K562 (cell line): ENCODE results near the gene SLC9C2. TPM values are rescaled to one million over a fixed set of nuclear protein-coding genes. Genes with fewer than 3 reads are reported as not detected.

Source experiments
- ATF1 ChIP-seq, 2 experiments: fragments of 450-650 bp in 1 of 2; IDR thresholded peaks; 2 replicates each; pipeline ENCODE4 v1.6.1; 2016; ENCODE audit warnings: missing compliant biosample characterization in 1 of 2, missing genetic modification characterization in 1 of 2
- BCOR ChIP-seq: fragments of 450-650 bp; IDR thresholded peaks from 2 replicates; pipeline ENCODE4 v1.6.1; 2016
- BMI1 ChIP-seq: fragments of 150-350 bp; IDR thresholded peaks from 2 replicates; pipeline ENCODE4 v1.6.1; 2014; ENCODE audit warnings: low read length
- E4F1 ChIP-seq: fragments of 250-450 bp; sonication (Bioruptor Pico); IDR thresholded peaks from 2 replicates; pipeline ENCODE4 v1.5.0; 2021; ENCODE audit warnings: mild to moderate bottlenecking, borderline replicate concordance
- EP300 ChIP-seq: IDR thresholded peaks from 2 replicates; pipeline ENCODE4 v1.6.1; 2012; ENCODE audit warnings: low read length, improper control_type of control experiment
- ESRRA ChIP-seq: fragments of 450-650 bp; IDR thresholded peaks from 2 replicates; pipeline ENCODE4 v1.6.1; 2014; ENCODE audit warnings: low read depth, mild to moderate bottlenecking, moderate library complexity, borderline replicate concordance
- GMEB1 ChIP-seq: fragments of 250-450 bp; sonication (Bioruptor Pico); IDR thresholded peaks from 2 replicates; pipeline ENCODE4 v1.4.0; 2020; ENCODE audit warnings: mild to moderate bottlenecking
- GTF2A2 ChIP-seq: IDR thresholded peaks from 2 replicates; pipeline ENCODE4 v1.6.1; 2016; ENCODE audit warnings: mild to moderate bottlenecking, missing genetic modification characterization, missing compliant biosample characterization
- HMGXB4 ChIP-seq: sonication (generic); formaldehyde crosslinking; IDR thresholded peaks from 2 replicates; pipeline ENCODE4 v1.8.1; 2023; ENCODE audit warnings: mild to moderate bottlenecking, missing genetic modification reagents
- MAFK ChIP-seq: IDR thresholded peaks from 2 replicates; pipeline ENCODE4 v1.6.1; 2011; ENCODE audit warnings: low read length, improper control_type of control experiment
- MAX ChIP-seq: sonication (generic); formaldehyde crosslinking; IDR thresholded peaks from 2 replicates; pipeline ENCODE4 v1.9.0; 2022; ENCODE audit warnings: mild to moderate bottlenecking, missing genetic modification reagents
- MXD1 ChIP-seq: fragments of 250-450 bp; sonication (Bioruptor Pico); IDR thresholded peaks from 2 replicates; pipeline ENCODE4 v1.8.0; 2021; ENCODE audit warnings: borderline replicate concordance, mild to moderate bottlenecking, moderate library complexity; ENCODE audit not compliant: poor library complexity, severe bottlenecking
- PHB2 ChIP-seq: fragments of 450-650 bp; IDR thresholded peaks from 2 replicates; pipeline ENCODE4 v1.6.1; 2017; ENCODE audit warnings: low read depth
- POLR3G ChIP-seq: IDR thresholded peaks from 2 replicates; pipeline ENCODE4 v1.6.1; 2011; ENCODE audit not compliant: insufficient read length, insufficient replicate concordance; ENCODE audit errors: extremely low read depth
- RBFOX2 ChIP-seq: fragments of 200-400 bp; formaldehyde crosslinking; IDR thresholded peaks from 2 replicates; pipeline ENCODE4 v1.6.1; 2017; ENCODE audit warnings: low read depth, mild to moderate bottlenecking, low read length, moderate library complexity
- RFX5 ChIP-seq: IDR thresholded peaks from 2 replicates; pipeline ENCODE4 v1.6.1; 2011; ENCODE audit warnings: low read depth, mild to moderate bottlenecking, improper control_type of control experiment, low read length
- SIN3B ChIP-seq: fragments of 450-650 bp; IDR thresholded peaks from 2 replicates; pipeline ENCODE4 v1.6.1; 2017; ENCODE audit warnings: low read depth, mild to moderate bottlenecking, moderate library complexity
- SPI1 ChIP-seq: IDR thresholded peaks from 2 replicates; pipeline ENCODE4 v1.6.1; 2011; ENCODE audit warnings: low read depth, low read length, control low read depth, borderline replicate concordance
- ZEB2 ChIP-seq: fragments of 450-650 bp; IDR thresholded peaks from 2 replicates; pipeline ENCODE4 v1.6.1; 2016
- ZNF134 ChIP-seq: fragments of 250-450 bp; sonication (Bioruptor Pico); conservative IDR thresholded peaks from 2 replicates; pipeline ENCODE4 v1.4.0; 2020
- ZNF217 ChIP-seq: sonication (generic); formaldehyde crosslinking; IDR thresholded peaks from 2 replicates; pipeline ENCODE4 v1.8.0; 2022; ENCODE audit warnings: mild to moderate bottlenecking, missing genetic modification reagents
- polyA plus RNA-seq, 8 experiments: library from polyadenylated mRNA; depleted of rRNA in 4 of 8; stranded (reverse) in 5 of 8; unstranded in 3 of 8; fragments of >200 nt; fragmentation: Nextera tagmentation in 2 of 8; fragmentation: Illumina TruSeq in 1 of 8; extraction: Ambion mirVana in 2 of 8; extraction: Trizol in 1 of 8; gene quantifications; 2 replicates each; pipeline versions ENCODE4 v1.2.1 to v1.2.3, GENCODE V29; 2011 to 2014; ENCODE audit warnings: inconsistent platforms in 1 of 8, missing spikeins in 1 of 8
- total RNA-seq, 7 experiments: library from RNA; depleted of rRNA in 6 of 7; stranded (reverse); fragments of >200 nt in 6 of 7; fragmentation: Illumina TruSeq in 2 of 7; extraction: Trizol in 2 of 7; gene quantifications; 2 replicates each; pipeline versions ENCODE4 v1.2.1 to v1.2.3, GENCODE V29; 2011 to 2021; ENCODE audit warnings: low replicate concordance in 1 of 7

SLC9C2 gene
- total and polyA plus RNA-seq, 9 of the 15 experiments (the other 6 are each of a cell fraction or from before 2014, with no cell fraction given), result 0.11 to 0.22 (median 0.15) TPM; not detected in 5

GRCh38 chr1:173476665-173477285 lies 126.1 kb downstream of the SLC9C2 start (continued):
- TF ChIP-seq ZNF134 (CRISPR knock-in tag) (0 out of 2 replicates have a peak, but pooled peaks have one; percentile 4), BMI1 (no peak), ESRRA (peak; percentile 53; the same call in 1 of the 2 replicates), GMEB1 (CRISPR knock-in tag) (peak; percentile 16; the same call in 1 of the 2 replicates), GTF2A2 (tag) (no peak), MAX (CRISPR knock-in tag) (peak; percentile 64; the same call in 1 of the 2 replicates), ZEB2 (peak; percentile 55), EP300 (no peak; the same call in 1 of the 2 replicates), RFX5 (no peak), MAFK (no peak), PHB2 (no peak), ATF1 (CRISPR knock-in tag; IDR thresholded peaks at IDR 0.05) (0 out of 2 replicates have a peak, but pooled peaks have one; percentile 66), ATF1 (tag; IDR thresholded peaks at IDR 0.05) (no peak), HMGXB4 (CRISPR knock-in tag) (no peak), BCOR (no peak), E4F1 (CRISPR knock-in tag) (no peak), SPI1 (peak; percentile 70), SIN3B (peak; percentile 77), ZNF217 (CRISPR knock-in tag) (no peak), POLR3G (no peak), RBFOX2 (peak; percentile 54), MXD1 (CRISPR knock-in tag) (no peak)
